Right cardiac atrium (tissue), 5 donors: Measurements from ENCODE around the gene FGD5. TPM values are rescaled to one million over a fixed set of nuclear protein-coding genes. Genes with fewer than 3 reads are reported as not detected.
A peak's percentile ranks its signal among the peaks of the same experiment; 100 is the strongest.

ENCODE experiments used
- ATAC-seq, 2 donors: fragments of 200-7000 bp; cut with Tn5 transposase; one replicate each; pipeline versions ENCODE4 v1.8.0 to v1.9.1; 2020; ENCODE audit warnings: moderate library complexity in 2 of 2, mild to moderate bottlenecking in 1 of 2
- DNase-seq, 3 donors: peaks; one replicate each; pipeline ENCODE4 v3.0.0-alpha.2; 2020
- H3K27ac ChIP-seq: one replicate; pipeline ENCODE4 v1.5.1; 2013; ENCODE audit warnings: mild to moderate bottlenecking, low read length, control low read depth, moderate library complexity
- H3K27me3 ChIP-seq: one replicate; pipeline ENCODE4 v1.6.1; 2013; ENCODE audit not compliant: control insufficient read depth, insufficient read depth
- H3K4me1 ChIP-seq: one replicate; pipeline ENCODE4 v1.6.1; 2013; ENCODE audit warnings: low read length; ENCODE audit not compliant: control insufficient read depth, insufficient read depth
- H3K4me3 ChIP-seq: one replicate; pipeline ENCODE4 v1.5.1; 2013; ENCODE audit warnings: low read length, control low read depth
- H3K9me3 ChIP-seq: one replicate; pipeline ENCODE4 v1.6.1; 2013; ENCODE audit warnings: low read length; ENCODE audit not compliant: control insufficient read depth
- WGBS: extraction: QIAGEN DNeasy Blood & Tissue Kit; methylation state at CpG from one replicate; pipeline ENCODE4 v1.1.7; 2013; 5-methylcytosine and 5-hydroxymethylcytosine counted together
- intact Hi-C, 4 donors: fragments of 100-400 bp; cut with DNase I; formaldehyde crosslinking; loops; one replicate each; pipeline versions ENCODE4 v1.11.0 to v1.14.0; 2022 to 2023
- polyA plus RNA-seq: library from polyadenylated mRNA; stranded (reverse); fragments of 200-250 nt; gene quantifications from one replicate; pipeline ENCODE4 v1.2.3, GENCODE V29; 2013
- total RNA-seq, 4 donors: library from RNA; stranded (reverse); fragmentation: NEBNext Ultra II Directional; extraction: Animal tissue kit (Norgen Biotek cat#: 25700); gene quantifications; one replicate each; pipeline ENCODE4 v1.2.1, GENCODE V29; 2021
- donor health status: healthy with polysubstance abuse.
- donor health status: DM: no; HTN: yes; CAD: no.
- donor health status: DM: no; HTN: no; CAD: no.
- donor health status: DM: no; HTN: yes; CAD: no; lungs with severe emphysema.
- donor health status: DM: yes; HTN: yes; CAD: no.

Gene FGD5
- total and polyA plus RNA-seq, 5 donors: 8.6 to 30.5 (median 21.2) TPM

DNA sequence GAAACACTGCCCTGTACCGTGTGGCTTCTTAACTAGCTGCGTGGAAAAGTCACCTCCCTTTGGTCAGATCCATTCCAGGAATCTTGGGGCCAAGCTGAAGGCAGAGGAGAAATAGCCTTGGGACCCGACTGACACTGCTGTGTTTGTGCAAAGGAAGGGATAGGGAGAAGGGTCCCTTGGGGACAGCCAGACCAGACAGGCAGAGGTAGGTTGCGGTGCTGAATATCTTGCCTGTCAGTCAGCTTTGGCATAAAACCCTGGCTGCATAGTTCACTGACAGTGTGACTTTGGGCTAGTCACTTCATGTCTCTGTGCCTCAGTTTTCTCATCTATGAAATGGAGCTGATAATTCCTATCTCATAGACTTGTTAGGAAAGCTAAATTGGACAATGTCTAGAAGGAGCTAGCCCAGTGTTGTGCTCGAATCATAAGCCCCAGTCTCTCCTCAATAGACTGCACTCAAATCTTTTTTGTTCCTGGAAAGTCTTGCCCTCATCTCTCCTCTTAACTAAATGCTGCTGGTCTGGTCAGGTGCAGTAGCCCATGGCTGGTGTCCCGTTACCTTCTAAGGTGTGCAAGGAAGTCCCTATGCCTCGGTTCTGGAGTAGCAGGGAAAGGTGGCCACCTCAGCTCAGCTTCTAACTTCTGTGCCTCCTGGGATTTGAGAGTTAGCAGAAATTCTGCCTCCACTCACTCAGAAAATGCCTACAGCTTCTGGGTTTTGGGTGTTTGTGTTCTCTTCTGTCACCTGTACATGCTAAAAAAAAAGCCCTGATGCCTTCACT, 25.8 kb downstream of the FGD5 start:
- Histone ChIP-seq H3K9me3 (no peaks in the 10 kb centered on the region), H3K4me3 (no peak overlapping the region), H3K27me3 (no peaks in the 10 kb centered on the region), H3K27ac (no peak overlapping the region), H3K4me1 (peaks cover 8% of the 10 kb centered on the region)
- WGBS: 79% methylated on average over 7 of the region's 7 CpGs
- ATAC-seq: no peak
- DNase-seq: no peak
- intact Hi-C loops: no loop called here

DNA sequence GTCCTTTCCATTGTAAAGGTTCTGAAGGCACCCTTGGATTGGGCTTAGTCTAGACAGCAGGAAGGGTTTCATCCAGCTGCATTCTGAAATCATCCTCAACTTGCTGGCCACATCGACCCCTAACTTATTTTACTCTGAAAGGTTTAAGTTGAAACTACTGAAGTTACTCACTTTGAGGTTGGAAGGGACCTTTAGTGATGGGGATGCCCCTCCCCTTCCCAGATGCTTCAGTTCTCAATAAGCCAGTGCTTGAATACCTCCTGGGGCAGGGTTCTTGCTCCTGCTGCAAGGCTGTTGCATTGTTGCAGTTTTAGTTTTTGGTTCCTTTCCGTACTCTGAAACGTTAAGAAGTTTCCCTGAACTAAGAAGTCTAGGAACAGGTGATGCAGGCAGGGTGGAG, 26.4 kb downstream of the FGD5 start:
- Histone ChIP-seq H3K9me3 (no peaks in the 10 kb centered on the region), H3K27ac (no peak overlapping the region), H3K27me3 (no peaks in the 10 kb centered on the region), H3K4me1 (peaks cover 9% of the 10 kb centered on the region), H3K4me3 (no peak overlapping the region)
- 56% methylated on average over 3 of the region's 3 CpGs for WGBS
- ATAC-seq: no peak
- DNase-seq: no peak
- intact Hi-C loops: no loop called here

DNA sequence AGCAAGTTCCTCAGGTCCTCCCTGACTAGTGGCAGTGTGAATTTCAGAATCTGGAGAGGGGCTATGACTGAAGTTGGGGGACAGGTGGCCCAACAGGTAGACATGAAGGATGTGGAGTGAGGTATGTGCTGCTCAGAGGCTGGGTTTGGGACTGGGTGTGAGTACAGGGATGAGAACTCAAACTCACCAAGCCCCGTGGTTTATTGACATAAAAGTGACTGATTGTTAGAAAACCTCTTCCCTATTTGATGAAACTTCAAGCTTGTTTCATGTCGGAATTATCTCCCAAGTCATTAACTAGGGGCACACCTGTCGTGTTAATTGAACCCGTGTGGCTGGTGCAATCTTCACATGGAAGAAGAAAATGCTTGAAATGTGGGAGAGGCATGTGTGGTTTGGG, 27.1 kb downstream of the FGD5 start:
- Histone ChIP-seq H3K4me3 (no peak overlapping the region), H3K4me1 (peaks cover 9% of the 10 kb centered on the region), H3K27ac (no peak overlapping the region), H3K27me3 (no peaks in the 10 kb centered on the region), H3K9me3 (no peaks in the 10 kb centered on the region)
- no peak for ATAC-seq
- WGBS: 69% methylated on average over 4 of the region's 4 CpGs
- DNase-seq: no peak
- intact Hi-C loops: no loop called here

DNA sequence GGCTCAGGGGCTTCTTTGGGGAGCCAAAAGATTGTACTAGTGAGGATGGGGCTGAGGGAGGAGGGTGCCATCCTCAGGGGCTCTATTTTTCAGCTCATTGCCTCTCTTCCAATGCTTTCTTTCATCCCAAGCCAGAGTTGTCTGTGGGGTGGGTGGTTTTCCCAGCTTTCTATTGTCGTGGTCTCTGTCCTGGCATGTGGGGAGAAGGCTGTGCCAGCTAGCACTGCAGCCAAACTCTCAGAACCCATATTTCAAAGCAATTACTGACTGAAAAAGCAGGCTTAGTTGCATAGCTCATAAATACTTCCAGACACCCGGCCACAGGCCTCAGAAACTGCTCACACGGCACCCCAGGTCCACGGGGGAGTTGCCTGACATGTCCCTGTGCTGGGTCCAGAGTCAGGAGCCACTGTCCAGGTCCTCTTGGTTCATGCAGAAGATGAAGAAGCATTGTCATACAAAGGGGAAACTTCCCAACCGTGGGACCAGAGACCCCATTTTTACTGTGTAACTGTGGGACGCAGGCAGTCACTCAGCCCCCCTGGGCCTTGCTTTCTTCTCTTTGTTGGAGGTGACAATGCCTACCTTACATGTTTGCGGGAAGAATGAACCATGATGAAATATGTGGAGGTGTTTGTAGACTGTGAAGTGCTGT, 27.6 kb downstream of the FGD5 start:
- Histone ChIP-seq H3K9me3 (no peaks in the 10 kb centered on the region), H3K4me3 (no peak overlapping the region), H3K27me3 (no peaks in the 10 kb centered on the region), H3K4me1 (peaks cover 9% of the 10 kb centered on the region), H3K27ac (no peak overlapping the region)
- intact Hi-C loops: no loop called here
- ATAC-seq (no peak), DNase-seq (no peak)
- WGBS: 56% methylated on average over 7 of the region's 7 CpGs

DNA sequence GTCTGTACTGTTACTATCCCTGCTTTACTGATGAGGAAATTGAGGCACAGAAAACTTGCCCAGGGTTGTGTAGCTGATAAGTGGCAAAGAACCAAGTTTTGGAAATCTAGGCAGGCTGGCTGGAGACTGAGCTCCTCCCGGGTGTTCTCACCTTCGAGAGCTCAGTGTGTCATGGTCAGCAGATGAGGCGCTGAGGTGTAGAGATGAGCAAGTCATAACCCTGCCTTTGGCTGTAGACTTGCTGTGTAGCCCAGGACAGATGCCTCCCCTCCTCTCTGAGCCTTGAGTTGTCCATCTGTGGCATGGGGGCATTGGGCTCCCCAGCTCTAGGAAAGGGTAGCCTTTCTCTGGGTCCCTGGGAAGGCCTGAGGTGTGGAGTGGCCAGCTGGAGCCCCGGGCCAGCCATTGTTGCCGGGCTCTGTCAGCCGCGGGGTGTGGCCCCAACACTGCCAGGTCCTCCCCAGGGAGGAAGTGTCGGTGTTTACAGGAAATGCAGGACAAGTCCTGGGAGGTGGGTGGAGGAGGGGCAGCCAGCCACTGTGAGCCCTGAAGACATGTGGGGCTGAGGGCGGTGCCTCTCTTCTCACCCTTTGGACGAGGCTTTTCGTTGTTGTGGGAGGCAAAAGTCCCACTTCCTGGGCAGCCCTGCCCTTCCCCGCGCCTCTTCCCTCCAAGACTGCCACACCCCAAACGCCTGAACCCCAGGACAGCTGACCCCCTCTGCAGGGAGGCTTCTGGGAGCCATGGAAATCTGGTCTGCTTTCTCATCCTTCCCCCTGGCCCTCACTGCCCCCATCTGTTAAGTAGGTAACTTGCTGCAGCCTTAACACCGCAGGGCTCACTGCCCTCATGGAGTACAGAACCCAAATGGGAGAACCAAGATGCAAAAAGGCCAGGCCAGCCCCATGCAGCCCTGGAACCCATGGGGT, 29.1 kb downstream of the FGD5 start:
- Histone ChIP-seq H3K27ac (peak overlapping the region; percentile 65), H3K27me3 (no peaks in the 10 kb centered on the region), H3K4me1 (peaks cover 7% of the 10 kb centered on the region), H3K4me3 (no peak overlapping the region), H3K9me3 (no peaks in the 10 kb centered on the region)
- DNase-seq: peak; percentile 82 to 85 (median 84)
- peak; percentile 75 to 92 for ATAC-seq
- WGBS: 24% methylated on average over 15 of the region's 15 CpGs
- intact Hi-C loops: no loop called here

DNA sequence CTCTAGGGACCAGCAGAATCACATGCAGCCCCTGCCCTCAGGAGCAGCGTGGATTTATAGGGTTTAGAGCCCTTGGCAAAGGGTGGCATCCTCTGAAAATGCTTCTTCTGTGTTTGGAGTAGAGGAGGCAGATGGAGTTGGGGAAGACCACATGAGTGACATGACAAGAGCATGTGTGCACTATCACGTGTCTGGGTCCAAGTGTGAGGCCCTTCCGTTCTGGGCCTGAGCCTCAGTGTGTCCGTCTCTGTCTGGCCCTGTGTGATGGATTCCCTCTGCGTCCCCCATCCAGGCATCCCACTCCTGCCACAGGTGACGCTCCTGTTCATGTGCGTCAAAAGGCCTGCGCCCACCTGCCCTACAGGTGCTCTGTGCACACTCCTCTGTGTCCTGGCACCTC, 30.1 kb downstream of the FGD5 start:
- Histone ChIP-seq H3K4me3 (no peak overlapping the region), H3K27me3 (no peaks in the 10 kb centered on the region), H3K4me1 (peaks cover 7% of the 10 kb centered on the region), H3K27ac (no peak overlapping the region), H3K9me3 (no peaks in the 10 kb centered on the region)
- DNase-seq (no peak), ATAC-seq (no peak)
- intact Hi-C loops: no loop called here
- 82% methylated on average over 8 of the region's 8 CpGs for WGBS

DNA sequence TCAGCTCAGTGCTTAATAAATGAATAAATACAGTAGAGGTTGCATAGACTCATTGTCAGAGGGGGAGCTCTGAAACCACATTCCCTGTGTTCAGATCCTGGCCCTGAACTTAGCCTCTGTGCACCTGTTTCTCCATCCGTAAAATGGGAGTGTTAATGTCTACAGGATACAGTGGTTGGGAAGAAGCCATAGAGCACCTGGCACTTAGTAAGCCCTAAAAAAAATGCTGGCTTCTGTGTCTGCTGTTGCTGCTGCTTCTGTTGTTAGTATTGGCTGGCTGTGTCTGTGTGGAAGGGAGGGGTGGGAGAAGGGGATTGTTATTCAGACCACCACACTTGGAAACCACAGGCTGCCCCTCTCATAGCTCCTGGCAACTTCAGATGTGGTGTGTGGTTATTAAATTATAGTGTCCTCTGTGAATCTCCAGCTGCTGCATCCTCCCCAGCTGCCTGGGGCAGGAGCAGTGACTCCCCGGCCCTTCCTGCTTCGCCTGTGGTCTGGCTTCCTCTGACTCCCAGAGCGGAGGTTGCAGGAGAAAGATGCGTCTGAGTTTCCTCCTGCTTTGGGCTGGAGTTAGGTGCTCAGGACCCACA, 31.0 kb downstream of the FGD5 start:
- Histone ChIP-seq H3K27ac (no peak overlapping the region), H3K4me3 (no peak overlapping the region), H3K27me3 (no peaks in the 10 kb centered on the region), H3K4me1 (peaks cover 7% of the 10 kb centered on the region), H3K9me3 (no peaks in the 10 kb centered on the region)
- 39% methylated on average over 5 of the region's 5 CpGs for WGBS
- ATAC-seq (no peak), DNase-seq (no peak)
- intact Hi-C loops: no loop called here

DNA sequence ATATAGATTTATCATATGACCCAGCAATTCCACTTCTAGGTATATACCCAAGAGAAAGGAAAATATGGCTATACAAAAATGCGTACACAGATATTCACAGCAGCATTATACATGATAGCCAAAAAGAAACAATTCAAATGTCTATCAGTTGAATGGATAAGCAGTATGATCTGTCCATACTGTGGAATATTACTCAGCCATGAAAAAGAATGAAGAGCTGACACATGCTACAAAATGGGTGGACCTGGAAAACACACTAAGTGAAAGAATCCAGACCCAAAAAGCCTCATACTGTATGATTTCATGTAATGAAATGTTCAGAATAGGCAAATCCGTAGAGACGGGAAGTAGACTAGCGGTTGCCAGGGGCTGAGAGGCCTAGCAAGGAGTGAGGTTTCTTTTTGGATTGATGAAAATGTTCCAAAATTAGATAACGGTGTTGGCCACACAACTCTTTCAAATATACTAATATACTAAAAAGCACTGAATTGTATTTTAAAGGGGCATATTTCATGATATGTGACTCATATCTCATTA, 33.4 kb downstream of the FGD5 start:
- peaks cover 7% of the 10 kb centered on the region for H3K4me1 ChIP-seq
- ATAC-seq (peak in 1 of 2 donors; percentile 36), DNase-seq (peak in 1 of 3 donors; percentile 76)
- no peak overlapping the region for H3K27ac ChIP-seq
- intact Hi-C loops: no loop called here
- H3K9me3 ChIP-seq: no peaks in the 10 kb centered on the region
- H3K4me3 ChIP-seq: no peak overlapping the region
- H3K27me3 ChIP-seq: no peaks in the 10 kb centered on the region
- WGBS: 73% methylated on average over 5 of the region's 5 CpGs

DNA sequence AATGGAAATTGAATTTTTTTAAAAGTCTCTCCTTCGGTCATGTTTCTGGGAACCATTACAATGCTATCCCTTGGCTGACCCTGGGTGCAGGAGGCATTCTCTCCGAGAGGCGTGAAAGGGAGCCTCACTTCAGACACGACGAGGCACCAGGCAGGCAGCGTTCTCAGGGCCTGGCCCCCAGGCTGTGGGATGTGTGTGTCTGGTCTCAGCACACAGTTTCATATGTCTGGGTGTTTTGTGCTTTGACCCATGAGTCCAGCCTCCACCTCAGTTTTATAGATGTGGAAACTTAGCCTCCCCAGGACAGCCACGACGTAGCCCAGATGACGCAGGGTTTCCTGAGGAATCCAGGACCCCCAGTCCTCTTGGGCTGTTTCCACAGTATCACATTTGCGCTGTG, 34.0 kb downstream of the FGD5 start:
- intact Hi-C loops: no loop called here
- 49% methylated on average over 10 of the region's 10 CpGs for WGBS
- H3K27ac ChIP-seq: peak overlapping the region; percentile 50
- ATAC-seq (peak; percentile 48 to 68), DNase-seq (peak in 2 of 3 donors; percentile 50 to 79)
- H3K27me3 ChIP-seq: no peaks in the 10 kb centered on the region
- H3K9me3 ChIP-seq: no peaks in the 10 kb centered on the region
- no peak overlapping the region for H3K4me3 ChIP-seq
- H3K4me1 ChIP-seq: peaks cover 4% of the 10 kb centered on the region

DNA sequence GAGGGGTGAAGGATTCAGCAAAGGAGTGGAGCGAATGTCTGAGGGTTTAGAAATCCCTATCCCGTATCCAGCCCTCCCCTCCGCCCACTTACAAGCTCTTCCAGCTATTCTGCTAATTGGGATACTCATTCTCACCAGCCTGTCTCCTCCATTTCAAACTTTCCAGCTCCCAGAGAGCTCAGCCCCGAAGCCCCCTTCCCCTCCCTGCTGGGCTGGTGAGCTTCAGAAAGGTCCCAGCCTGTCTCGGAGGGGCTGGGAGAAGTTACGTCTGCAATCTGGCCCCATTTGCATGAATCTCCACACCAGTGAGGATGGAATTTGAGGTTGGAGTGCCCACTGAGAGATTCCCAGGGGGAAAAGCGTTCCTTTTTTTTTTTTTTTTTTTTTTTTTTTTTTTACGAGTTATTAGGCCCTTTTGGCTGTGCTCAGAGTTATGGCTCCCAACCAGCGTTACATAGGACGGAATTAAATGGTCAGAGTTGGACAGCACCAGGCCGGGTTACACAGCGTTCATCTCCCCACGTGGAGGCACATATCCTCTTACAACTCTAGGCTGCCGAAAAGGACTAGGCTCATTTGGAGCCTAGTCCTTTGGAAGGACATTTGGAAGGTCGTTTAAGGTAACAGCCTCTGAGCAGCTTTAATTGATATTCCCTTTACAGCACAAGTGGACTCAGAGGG, 34.6 kb downstream of the FGD5 start:
- Histone ChIP-seq H3K27me3 (no peaks in the 10 kb centered on the region), H3K27ac (peak overlapping the region; percentile 39), H3K4me3 (no peak overlapping the region), H3K4me1 (peaks cover 1% of the 10 kb centered on the region), H3K9me3 (no peaks in the 10 kb centered on the region)
- ATAC-seq (peak; percentile 79), DNase-seq (peak in 2 of 3 donors; percentile 57 to 77)
- intact Hi-C loops: no loop called here
- WGBS: 43% methylated on average over 15 of the region's 15 CpGs
